Measurements from ENCODE around the gene OASL.

DNA sequence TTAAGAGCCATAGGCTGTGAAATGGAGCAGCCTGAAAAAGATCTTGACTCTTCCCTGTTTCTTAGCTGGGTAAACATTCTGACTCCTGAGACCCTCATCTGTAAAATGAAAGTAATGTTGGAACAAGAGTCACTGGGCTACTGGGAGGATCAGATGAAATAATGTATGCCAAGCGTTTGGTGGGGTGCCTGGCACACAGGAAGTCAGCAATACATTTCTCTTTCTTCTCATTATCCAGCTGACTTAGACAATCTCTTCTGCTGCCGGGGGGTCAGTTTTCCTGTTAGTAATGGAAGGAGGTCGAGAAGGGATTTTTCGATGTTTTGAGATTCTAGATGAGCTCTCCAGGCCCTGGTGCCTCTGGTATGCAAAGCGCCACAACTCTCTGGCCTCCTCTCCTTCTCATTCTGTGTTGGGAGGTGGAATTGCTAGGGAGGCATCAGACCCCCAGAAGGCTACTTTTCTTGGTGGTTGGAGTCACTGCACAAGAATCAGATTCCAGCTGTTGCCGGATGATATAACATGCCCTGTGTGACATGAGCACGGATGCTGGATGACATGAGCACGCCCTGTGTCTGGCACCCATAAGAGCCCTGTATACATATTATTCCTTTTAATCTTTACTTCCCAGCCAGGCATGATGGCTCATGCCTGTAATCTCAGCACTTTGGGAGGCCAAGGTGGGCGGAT lies 4.3 kb downstream of the OASL start:
- TF ChIP-seq CTCF (IDR thresholded peaks at IDR 0.05 in 2 of 3, conservative IDR thresholded peaks at IDR 0.05 in 1 of 3; ENCODE audit: insufficient read depth in 2 of 3, low read depth in 1 of 3, low read length in 3 of 3): no peak
- TF ChIP-seq BHLHE40 (IDR thresholded peaks at IDR 0.05; ENCODE audit: low read length): no peak
- no peak for TF ChIP-seq TBL1XR1 (IDR thresholded peaks at IDR 0.05; ENCODE audit: low read length in 2 of 2)
- no peak for TF ChIP-seq ZNF431 (CRISPR knock-in tag; IDR thresholded peaks at IDR 0.05)
- no peak for TF ChIP-seq CCAR2 (IDR thresholded peaks at IDR 0.05; ENCODE audit: low read depth, low read length)
- TF ChIP-seq E2F4 (CRISPR knock-in tag; IDR thresholded peaks at IDR 0.05; ENCODE audit: low read depth): no peak
- TF ChIP-seq, protein P1, sequence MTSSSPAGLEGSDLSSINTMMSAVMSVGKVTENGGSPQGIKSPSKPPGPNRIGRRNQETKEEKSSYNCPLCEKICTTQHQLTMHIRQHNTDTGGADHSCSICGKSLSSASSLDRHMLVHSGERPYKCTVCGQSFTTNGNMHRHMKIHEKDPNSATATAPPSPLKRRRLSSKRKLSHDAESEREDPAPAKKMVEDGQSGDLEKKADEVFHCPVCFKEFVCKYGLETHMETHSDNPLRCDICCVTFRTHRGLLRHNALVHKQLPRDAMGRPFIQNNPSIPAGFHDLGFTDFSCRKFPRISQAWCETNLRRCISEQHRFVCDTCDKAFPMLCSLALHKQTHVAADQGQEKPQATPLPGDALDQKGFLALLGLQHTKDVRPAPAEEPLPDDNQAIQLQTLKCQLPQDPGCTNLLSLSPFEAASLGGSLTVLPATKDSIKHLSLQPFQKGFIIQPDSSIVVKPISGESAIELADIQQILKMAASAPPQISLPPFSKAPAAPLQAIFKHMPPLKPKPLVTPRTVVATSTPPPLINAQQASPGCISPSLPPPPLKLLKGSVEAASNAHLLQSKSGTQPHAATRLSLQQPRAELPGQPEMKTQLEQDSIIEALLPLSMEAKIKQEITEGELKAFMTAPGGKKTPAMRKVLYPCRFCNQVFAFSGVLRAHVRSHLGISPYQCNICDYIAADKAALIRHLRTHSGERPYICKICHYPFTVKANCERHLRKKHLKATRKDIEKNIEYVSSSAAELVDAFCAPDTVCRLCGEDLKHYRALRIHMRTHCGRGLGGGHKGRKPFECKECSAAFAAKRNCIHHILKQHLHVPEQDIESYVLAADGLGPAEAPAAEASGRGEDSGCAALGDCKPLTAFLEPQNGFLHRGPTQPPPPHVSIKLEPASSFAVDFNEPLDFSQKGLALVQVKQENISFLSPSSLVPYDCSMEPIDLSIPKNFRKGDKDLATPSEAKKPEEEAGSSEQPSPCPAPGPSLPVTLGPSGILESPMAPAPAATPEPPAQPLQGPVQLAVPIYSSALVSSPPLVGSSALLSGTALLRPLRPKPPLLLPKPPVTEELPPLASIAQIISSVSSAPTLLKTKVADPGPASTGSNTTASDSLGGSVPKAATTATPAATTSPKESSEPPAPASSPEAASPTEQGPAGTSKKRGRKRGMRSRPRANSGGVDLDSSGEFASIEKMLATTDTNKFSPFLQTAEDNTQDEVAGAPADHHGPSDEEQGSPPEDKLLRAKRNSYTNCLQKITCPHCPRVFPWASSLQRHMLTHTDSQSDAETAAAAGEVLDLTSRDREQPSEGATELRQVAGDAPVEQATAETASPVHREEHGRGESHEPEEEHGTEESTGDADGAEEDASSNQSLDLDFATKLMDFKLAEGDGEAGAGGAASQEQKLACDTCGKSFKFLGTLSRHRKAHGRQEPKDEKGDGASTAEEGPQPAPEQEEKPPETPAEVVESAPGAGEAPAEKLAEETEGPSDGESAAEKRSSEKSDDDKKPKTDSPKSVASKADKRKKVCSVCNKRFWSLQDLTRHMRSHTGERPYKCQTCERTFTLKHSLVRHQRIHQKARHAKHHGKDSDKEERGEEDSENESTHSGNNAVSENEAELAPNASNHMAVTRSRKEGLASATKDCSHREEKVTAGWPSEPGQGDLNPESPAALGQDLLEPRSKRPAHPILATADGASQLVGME (CRISPR knock-in tag; IDR thresholded peaks at IDR 0.05): no peak
- no peak for TF ChIP-seq GATAD2A (IDR thresholded peaks at IDR 0.05)
- no peak for TF ChIP-seq POLR2AphosphoS5 (IDR thresholded peaks at IDR 0.05; ENCODE audit: control insufficient read depth, insufficient read depth, low read depth, low read length)
- no peak for TF ChIP-seq POLR3A (IDR thresholded peaks at IDR 0.05; ENCODE audit: borderline replicate concordance, extremely low read depth, insufficient read depth, insufficient read length)
